ENCODE data around the gene DACT2. TPM values are rescaled to one million over a fixed set of nuclear protein-coding genes. Genes with fewer than 3 reads are reported as not detected.

The DACT2 gene
- total and polyA plus RNA-seq, 4 donors = 0.25 to 2.8 (median 0.88) TPM

- TF ChIP-seq EGR1 (IDR thresholded peaks at IDR 0.05; ENCODE audit: low read depth in 2 of 2) (no peak), REST (IDR thresholded peaks at IDR 0.05) (no peak), ATF3 (IDR thresholded peaks at IDR 0.05) (no peak), RXRA (IDR thresholded peaks at IDR 0.05) (peak; percentile 49 to 65), GABPA (IDR thresholded peaks at IDR 0.05 in 1 of 2, conservative IDR thresholded peaks at IDR 0.05 in 1 of 2) (no peak), RAD21 (IDR thresholded peaks at IDR 0.05) (peak; percentile 46 to 62), TAF1 (conservative IDR thresholded peaks at IDR 0.05) (no peak), FOXA2 (IDR thresholded peaks at IDR 0.05) (no peak), FOXA1 (IDR thresholded peaks at IDR 0.05) (peak; percentile 48), NR2F2 (IDR thresholded peaks at IDR 0.05) (peak; percentile 46), HNF4G (IDR thresholded peaks at IDR 0.05) (no peak), ZBTB33 (IDR thresholded peaks at IDR 0.05) (no peak), YY1 (IDR thresholded peaks at IDR 0.05) (peak; percentile 31), JUND (IDR thresholded peaks at IDR 0.05) (peak in 1 of 2 donors; percentile 20), HNF4A (conservative IDR thresholded peaks at IDR 0.05) (peak; percentile 64 to 69), SP1 (IDR thresholded peaks at IDR 0.05) (no peak)
- TF ChIP-seq, protein P1, sequence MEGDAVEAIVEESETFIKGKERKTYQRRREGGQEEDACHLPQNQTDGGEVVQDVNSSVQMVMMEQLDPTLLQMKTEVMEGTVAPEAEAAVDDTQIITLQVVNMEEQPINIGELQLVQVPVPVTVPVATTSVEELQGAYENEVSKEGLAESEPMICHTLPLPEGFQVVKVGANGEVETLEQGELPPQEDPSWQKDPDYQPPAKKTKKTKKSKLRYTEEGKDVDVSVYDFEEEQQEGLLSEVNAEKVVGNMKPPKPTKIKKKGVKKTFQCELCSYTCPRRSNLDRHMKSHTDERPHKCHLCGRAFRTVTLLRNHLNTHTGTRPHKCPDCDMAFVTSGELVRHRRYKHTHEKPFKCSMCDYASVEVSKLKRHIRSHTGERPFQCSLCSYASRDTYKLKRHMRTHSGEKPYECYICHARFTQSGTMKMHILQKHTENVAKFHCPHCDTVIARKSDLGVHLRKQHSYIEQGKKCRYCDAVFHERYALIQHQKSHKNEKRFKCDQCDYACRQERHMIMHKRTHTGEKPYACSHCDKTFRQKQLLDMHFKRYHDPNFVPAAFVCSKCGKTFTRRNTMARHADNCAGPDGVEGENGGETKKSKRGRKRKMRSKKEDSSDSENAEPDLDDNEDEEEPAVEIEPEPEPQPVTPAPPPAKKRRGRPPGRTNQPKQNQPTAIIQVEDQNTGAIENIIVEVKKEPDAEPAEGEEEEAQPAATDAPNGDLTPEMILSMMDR (IDR thresholded peaks at IDR 0.05; ENCODE audit: low read depth, low read length, missing input control) = no peak
- TF ChIP-seq, protein P2, sequence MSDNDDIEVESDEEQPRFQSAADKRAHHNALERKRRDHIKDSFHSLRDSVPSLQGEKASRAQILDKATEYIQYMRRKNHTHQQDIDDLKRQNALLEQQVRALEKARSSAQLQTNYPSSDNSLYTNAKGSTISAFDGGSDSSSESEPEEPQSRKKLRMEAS (IDR thresholded peaks at IDR 0.05) = no peak
- no peak for DNase-seq (ENCODE audit: low spot score)
- WGBS = 38% methylated on average over 4 of the region's 4 CpGs
- no peak overlapping the region for H3K4me3 ChIP-seq (ENCODE audit: low read depth in 1 of 3, low read length in 3 of 3)
- no peak overlapping the region for H3K9ac ChIP-seq (ENCODE audit: low read depth in 1 of 2, low read length in 2 of 2)
- no peak overlapping the region for H3K27ac ChIP-seq (ENCODE audit: low read depth in 1 of 2, low read length in 2 of 2)
- H3K9me3 ChIP-seq (ENCODE audit: control insufficient read depth in 4 of 4, low read length in 3 of 4) = no peaks in the 10 kb centered on the region
- H3K27me3 ChIP-seq (ENCODE audit: control insufficient read depth in 4 of 4, insufficient read depth in 4 of 4, low read length in 3 of 4) = no peaks in the 10 kb centered on the region
- no peaks in the 10 kb centered on the region for H3K36me3 ChIP-seq (ENCODE audit: control insufficient read depth in 4 of 4, insufficient read depth in 3 of 4, low read depth in 1 of 4, low read length in 3 of 4)
- no peaks in the 10 kb centered on the region for H3K4me1 ChIP-seq (ENCODE audit: control insufficient read depth in 4 of 4, insufficient read depth in 4 of 4, low read length in 3 of 4)
Observed at GRCh38 chr6:168331058-168331457, 11.5 kb upstream of the DACT2 start.

Data from liver (tissue), 9 donors.